GM19397 (cell line): ENCODE data around the gene MTR.
A peak's percentile ranks its signal among the peaks of the same experiment; 100 is the strongest.

Experiments
- ATAC-seq: cut with Tn5 transposase; IDR thresholded peaks from one replicate; pipeline ENCODE4 v1.9.1; 2021; ENCODE audit warnings: mild to moderate bottlenecking, moderate library complexity; ENCODE audit not compliant: unreplicated experiment

MTR gene

DNA sequence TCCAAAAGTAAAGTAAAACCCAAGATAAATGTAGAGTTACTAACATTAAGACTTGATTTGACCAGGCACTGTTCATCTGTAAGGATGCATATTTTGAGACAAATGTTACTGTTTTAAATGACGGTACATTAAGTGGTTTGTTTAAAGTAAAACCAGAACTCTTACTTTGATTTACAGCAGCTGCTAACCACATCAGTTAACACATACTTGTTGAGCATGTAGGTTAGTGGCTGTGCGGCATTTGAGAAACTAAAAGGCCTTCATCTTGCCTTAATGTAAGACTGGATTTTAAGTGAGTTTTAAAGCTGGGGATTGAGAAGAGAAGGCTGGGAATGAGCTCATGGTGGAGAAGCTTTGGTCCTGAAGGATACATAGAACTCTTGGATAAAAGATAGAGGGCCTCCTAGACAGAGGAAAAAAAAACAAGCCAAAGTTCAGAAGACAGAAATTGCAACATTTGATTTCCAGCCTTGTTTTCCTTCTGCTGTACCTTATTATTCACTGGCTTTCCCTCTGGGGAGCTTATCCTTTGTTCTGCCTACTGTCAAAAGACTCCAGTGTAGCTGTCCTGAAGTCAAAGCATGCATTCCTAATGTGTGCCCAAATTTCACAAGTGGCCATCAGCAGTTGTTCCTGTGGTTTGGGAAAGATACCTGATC is 66.6 kb downstream of the MTR start:
- ATAC-seq, result no peak

GRCh38 chr1:236862219-236862591 is 67.1 kb downstream of the MTR start:
- no peak for ATAC-seq

DNA sequence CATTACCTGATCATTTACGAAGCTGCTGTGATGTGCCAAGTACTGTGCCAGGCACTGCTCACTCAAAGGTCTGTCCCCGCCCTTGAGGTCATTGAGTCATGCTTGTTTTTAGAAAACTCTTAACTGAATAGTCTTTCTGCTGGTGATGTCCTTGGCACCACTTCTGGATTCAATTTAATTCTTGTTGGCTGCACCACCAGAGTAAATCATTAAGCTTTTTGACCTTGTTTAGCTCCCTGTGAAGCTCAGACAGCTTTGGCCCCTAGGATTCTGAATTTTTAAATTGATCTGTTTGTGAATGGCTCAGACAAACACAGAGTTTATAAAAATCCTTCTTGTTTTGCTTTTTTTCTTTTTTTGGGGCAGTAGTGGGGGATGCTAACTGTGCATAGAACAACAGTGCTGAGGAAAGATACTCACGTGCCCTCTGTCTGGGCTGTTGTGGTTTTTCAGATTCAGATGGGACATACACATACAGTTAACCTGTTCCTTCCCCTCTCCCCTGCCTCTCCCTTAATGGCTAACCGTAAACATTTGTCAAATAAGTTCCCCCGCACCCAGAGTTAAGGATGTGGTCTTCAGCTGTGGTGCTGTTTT is 67.6 kb downstream of the MTR start:
- ATAC-seq, result no peak

DNA sequence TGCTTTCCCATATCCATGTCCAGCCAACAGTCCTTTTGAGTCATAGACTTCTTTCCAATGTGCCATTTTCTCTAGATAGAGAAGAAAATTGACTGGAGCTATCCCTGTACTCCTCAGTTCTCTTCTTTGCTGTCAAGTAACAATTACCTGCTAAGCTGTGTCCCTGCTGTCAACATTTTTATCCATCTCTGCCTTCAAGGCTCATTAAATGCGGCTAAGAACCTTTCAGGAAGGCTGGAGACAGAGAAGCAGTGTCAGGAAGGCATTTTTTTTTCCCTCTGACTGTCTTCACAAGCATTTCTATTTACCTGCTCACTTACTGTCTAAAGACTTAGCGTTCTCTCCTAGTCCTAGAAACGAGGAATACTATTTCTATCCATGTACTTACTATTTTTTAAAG is 69.1 kb downstream of the MTR start:
- no peak for ATAC-seq

DNA sequence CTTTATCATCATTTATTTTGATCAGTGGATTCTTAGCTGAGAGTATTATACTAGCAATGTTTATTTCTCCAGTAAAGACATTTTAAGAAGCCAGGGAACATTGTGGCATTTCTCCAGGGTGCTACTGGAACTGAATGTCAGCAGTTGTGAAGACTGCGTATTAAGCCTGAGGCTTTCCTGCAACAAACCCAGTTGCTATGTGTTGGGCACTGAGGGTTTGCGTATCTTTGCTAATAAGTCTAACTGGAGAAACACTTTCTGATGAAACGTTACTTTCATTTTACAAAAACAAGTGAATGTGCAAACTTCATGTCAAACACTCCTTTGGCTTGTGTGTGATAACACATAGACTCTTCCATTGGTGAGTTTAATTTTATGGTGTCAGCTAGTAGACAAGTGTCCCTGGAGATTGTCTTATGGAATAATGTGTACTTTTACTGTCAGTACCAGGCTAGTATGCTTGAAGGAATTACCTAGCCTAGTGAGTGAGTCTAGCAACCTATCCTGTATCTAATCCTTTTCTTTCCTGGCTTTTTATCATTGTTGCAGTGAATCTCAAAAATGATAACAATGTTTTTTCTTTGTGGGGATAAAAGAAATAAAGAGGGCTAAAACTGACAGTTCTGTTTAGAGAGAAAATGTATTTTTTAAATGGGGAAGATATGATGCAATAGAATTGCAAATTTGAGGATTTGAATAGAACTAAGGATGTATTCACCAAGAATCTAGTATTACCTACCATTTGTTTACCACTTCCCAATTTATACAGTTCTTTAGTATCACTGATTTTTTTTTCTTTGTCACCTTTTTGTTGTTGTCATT is 70.1 kb downstream of the MTR start:
- no peak for ATAC-seq

DNA sequence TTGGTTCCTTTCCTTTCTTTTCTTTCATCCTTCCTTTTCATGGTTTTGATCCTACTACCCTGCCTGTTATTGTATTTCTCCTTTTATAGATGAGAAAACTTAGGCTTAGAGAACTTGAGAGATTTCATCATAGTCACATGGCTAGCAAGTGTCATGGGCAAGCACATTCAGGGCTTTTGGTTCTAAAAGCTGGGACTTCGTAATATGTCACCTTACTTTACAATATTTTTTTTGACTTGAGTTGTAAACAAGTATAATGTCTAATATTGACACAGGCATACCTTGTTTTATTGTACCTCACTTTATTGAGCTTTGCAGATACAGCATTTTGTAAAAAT is 70.7 kb downstream of the MTR start:
- ATAC-seq, result no peak

GRCh38 chr1:236868625-236869467 is 73.8 kb downstream of the MTR start:
- ATAC-seq, result peak; percentile 74

GRCh38 chr1:236869911-236870310 is 74.8 kb downstream of the MTR start:
- no peak for ATAC-seq

DNA sequence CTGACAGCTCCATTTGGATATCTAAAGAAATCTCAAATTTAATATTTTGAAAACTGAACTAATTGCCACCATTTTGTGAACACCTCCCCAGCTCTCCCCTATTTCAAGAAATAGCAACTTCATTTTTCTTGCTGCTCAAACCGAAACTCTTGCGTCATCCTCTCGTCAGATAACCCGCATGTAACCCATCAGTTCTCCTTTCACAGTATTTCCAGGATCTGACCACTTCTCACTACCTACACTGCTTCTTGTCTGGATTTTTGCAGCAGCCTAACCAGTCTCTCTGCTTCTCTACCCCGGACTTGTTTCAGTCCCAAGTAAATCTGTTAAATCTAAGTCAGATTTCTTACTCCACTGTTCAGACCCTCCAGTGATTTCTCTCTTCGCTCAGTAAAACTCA is 75.6 kb downstream of the MTR start:
- no peak for ATAC-seq

- no peak for ATAC-seq
These were observed 77.1 kb downstream of the MTR start for GRCh38 chr1:236872075-236872666.

DNA sequence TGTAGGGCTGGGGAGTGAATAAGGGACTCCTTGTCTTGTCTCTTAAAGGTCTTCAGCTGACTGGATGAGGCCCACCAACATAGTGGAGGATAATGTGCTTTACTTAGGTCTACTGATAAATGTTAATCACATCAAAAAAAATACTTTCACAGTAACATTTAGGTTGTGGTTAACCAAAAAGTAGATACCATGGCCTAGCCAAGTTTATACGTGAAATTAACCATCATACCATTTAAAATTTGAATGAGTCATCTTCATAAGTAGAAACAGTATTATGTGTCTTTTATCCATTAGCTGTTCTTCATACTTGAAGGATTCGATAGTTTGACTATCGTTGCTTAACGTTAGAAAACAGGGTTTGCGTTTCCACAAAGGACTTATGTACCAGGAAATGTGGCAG is 80.9 kb downstream of the MTR start:
- no peak for ATAC-seq

DNA sequence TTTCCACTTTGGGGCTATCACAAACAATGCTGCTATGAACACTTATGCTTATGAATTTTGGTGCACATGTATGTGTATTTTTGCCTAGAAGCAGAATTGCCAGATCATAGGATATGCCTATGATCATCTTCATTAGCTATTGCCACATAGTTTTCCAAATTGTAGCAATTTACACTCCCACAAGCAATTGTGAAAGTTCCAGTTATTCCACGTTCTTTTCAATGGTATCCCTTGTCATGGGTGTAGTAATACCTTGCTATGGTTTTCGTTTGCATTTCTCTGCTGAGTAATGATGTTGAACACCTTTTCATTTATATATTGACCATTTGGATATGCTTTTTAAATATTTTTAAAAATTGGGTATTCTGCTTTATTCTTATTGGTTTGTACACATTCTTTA is 82.6 kb downstream of the MTR start:
- ATAC-seq, result no peak

- ATAC-seq, result no peak
These were observed 85.1 kb downstream of the MTR start for GRCh38 chr1:236880209-236880608.

DNA sequence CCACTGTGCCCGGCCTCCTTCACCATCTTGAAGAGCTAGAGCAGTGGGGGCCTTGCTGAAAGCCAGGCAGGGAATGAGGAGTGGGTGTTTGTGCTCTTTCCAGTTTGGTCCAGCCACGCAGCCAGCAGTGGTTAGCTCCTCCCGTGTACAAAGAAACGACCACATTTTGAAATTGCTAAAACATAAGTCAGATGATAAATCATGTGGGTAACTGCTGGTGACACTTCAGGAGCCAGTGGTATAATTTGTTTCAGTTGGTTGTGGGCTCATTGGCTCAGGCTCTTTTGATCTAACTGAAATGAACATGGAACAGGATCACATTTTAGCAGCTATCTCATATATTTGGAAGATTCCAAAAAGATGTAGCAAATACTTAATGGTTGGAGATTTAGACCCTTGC is 87.6 kb downstream of the MTR start:
- ATAC-seq, result no peak

- no peak for ATAC-seq
These were observed 91.1 kb downstream of the MTR start for GRCh38 chr1:236886199-236886598.

- ATAC-seq, result no peak
These were observed 92.0 kb downstream of the MTR start for GRCh38 chr1:236887081-236887480.

GRCh38 chr1:236888126-236888525 is 93.0 kb downstream of the MTR start:
- no peak for ATAC-seq

DNA sequence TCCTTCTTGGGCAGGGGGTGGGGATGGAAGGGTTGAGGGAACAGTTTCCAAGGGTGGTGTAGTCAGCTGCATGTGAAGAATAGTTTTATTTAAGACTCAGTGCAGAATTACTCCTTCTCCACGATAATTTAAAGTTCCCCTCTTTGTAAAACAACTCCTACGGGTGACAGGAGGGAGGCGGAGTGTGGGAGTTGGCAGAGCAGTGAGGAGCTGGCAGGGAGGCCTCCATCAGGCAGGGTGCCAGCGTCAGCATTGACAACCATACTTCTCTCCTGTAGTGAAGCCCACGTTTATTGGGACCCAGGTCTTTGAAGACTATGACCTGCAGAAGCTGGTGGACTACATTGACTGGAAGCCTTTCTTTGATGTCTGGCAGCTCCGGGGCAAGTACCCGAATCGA is 93.8 kb downstream of the MTR start:
- ATAC-seq, result no peak

DNA sequence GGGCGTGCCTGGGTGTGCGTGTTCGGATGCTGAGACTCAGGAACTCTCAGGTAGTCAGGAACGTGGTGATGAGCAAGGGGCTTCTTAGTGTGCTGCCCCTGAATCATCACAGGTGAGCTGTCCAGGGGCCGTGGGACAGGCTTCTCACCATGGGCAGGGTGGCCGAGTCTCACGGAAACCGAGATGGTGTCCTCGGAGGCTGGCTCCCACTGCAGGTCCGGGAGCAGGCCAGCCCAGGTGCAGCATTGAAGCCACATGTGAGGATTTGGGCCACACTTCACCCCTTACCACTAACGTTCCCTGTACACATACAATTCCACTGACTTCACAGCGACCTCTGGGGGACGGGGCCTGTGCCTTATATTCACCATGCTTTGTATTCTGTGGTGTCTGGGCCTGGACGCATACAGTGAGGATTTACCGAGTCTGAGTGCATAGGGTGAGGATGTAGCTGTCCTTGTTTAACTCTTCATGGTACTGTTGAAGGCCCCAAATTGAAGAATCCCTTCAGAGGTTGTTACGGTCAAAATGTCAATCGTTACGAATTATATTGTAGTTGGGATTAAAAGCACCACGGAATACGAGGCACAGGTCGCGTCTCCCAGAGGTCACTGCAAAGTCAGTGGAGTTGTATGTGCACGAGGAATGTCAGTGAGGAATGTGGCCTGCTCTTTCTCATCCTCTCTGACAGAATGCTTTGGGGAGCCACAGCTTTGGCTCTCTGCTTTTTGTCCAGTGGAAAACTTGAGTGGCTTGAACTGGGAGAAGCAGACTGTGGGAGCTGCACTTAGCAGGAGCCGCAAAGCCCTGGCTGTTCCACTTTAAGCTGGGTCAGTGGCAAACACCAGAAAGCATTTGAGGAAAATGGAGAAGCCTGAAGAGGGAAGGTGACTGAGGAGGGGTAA is 95.3 kb downstream of the MTR start:
- ATAC-seq, result no peak
